ENCODE data around the gene ZNF560.

The ZNF560 gene

DNA sequence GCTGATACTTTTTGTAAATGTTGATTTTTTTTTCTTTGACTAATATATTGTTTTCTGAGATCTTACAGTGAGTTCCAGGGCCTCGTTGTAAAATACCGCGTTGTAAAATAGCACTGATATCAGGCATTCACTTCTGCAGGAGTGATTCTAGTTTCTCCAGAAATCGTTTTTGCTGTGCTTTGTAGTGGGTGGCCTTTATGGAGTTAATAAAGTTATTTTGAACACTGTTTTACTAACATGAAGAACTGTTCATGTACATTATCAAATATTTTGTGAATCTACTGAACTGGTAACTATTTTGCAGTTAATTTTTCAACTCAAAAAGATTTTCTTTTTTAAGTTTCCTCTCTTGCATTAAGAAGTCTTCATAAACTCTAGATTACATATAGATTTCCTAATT, 62.1 kb downstream of the ZNF560 start:
- DNase-seq (ENCODE audit: low read depth in 2 of 2) = no peak

DNA sequence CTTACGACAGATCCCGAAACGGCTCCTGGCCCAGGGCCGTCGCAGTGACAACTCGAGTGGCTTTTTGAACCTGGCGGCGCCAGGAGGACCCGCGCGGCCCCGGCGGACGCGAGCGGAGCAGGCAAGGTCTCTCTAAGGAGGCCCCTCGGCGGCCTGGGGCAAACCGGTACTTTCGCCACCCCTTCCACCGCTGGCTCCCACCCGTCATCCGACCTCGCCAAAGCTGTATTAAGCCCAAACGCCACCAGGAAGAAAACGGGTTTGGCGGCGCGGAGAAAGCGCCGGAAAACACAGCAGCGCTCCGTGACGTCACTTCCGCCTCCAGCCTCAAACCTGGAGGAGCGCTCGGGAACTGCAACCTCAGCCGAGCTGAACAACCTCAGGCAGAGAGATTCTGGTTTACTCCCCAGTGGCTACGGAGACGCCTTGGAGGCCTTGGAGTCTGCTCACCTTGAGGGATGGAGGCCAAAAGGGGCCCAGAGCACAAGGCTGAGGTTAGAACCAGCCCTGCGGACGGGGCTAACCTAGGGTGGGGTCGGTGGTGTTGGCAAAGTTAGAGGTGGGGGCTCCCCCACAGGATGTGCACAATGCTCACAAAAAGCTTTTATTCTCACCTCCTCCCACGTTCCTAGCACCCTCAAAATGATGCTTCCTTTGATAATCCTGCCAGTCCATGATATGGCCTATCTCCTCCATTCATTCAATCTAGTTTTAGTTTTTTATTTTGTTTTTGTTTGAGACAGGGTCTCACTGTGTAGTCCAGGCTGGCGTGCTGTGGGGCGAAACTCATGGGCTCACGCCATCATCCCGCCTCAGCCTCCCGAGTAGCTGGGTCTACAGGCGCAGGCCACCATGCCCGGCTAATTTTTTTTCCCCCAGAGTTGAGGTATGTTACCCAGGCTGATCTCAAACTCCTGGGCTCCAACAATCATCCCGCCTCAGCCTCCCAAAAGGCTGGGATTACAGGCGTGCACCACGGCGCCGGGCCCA, 62.8 kb downstream of the ZNF560 start, which contains the start of gene ZNF266:
TSS of gene ZNF266 (minus strand) at position 295 of the 990 bp plus-strand sequence. CDS start 15,484 bp downstream, outside the sequence.
- DNase-seq (ENCODE audit: low read depth in 2 of 2) = peak; percentile 85 to 87

DNA sequence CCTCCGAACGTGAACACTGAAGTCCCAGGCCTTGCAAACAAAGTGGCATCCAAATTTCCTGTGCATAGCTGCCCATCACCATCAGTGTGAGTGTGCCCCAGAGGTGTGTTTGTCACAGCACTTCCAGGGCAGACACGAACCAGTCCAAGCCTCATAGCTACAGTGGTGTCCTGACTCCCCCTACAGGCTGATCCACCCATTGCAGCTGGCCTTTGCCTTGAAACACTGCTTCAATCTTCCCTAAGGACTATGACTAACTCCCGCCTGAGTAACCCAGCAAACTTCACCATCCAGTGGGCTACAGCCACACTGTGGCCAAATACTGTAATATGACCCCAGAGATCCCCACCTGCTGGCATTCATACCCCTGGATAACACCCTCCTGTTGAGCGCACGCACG, 66.9 kb downstream of the ZNF560 start:
- peak in 1 of 2 donors; percentile 22 for DNase-seq (ENCODE audit: low read depth in 2 of 2)

DNA sequence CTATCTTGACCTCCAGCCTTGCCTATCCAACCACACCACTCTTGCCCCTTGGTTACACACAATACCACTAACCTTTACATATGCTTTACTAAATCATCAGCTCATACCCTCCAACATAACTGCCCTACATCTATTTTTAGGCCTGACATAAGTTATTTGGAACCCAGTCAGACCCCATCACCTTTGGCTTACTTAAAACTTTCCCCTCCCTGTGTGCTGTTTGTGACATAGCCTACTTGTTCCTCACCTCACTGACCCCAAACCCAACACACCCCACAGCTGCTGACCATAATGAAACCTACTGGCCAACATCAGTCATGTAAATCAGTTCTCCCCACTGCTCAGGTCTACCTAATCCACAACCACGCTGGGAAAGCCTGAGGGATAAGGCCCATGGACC, 68.0 kb downstream of the ZNF560 start:
- no peak for DNase-seq (ENCODE audit: low read depth in 2 of 2)

DNA sequence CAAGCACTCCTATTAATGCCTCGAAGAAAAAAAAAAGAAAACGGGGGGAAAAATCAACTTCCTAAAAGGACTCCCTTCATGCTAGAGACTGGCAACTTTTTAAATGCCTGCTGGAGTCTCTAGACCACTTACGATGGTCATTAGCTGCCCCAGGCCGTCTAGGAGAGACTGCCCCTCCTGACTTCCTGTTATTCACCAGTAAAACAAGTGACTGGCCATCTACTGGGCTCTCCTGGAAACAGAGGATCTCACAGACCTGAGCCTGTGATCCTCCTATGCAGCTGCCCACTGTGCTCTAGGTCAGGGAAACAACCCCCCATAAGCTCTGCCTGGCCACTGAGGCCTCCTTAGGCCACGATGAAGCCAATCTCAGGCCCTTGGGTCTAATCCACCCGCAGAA, 70.5 kb downstream of the ZNF560 start:
- no peak for DNase-seq (ENCODE audit: low read depth in 2 of 2)

Data from stimulated activated CD8-positive, alpha-beta memory T cell treated with anti-CD3 and anti-CD28 coated beads, Interleukin-2, amount 100 ng/mL, for 1 hour (primary cell).